GM12891 (cell line): ENCODE data around the gene PEA15.

Experiments
- POLR2A ChIP-seq: IDR thresholded peaks from 2 replicates; pipeline ENCODE4 v1.6.1; 2011; ENCODE audit warnings: low read depth, low read length, control low read depth
- TAF1 ChIP-seq: IDR thresholded peaks from 2 replicates; pipeline ENCODE4 v1.6.1; 2011; ENCODE audit warnings: low read depth, low read length, control low read depth

GRCh38 chr1:160261556-160261892, 56.3 kb downstream of the PEA15 start:
- TF ChIP-seq TAF1: no peak
- TF ChIP-seq POLR2A: no peak
